SK-N-SH treated with all-trans-retinoic acid at 6 μM for 48 hours (cell line): Measurements from ENCODE around the gene TMEM183A.

Experiments
- ATAC-seq: fragments of 200-7000 bp; cut with Tn5 transposase; 3 replicates; pipeline ENCODE4 v1.9.1; 2020; ENCODE audit warnings: mild to moderate bottlenecking, moderate library complexity
- CSDC2 ChIP-seq: fragments of 250-450 bp; sonication (Bioruptor Pico); IDR thresholded peaks from 2 replicates; pipeline ENCODE4 v1.5.0; 2020; ENCODE audit warnings: mild to moderate bottlenecking, moderate library complexity
- GLIS3 ChIP-seq: fragments of 250-450 bp; sonication (Bioruptor Pico); IDR thresholded peaks from 2 replicates; pipeline ENCODE4 v1.5.0; 2020; ENCODE audit warnings: mild to moderate bottlenecking, moderate library complexity
- OSR1 ChIP-seq: fragments of 250-450 bp; sonication (Bioruptor Pico); IDR thresholded peaks from 2 replicates; pipeline ENCODE4 v1.8.0; 2022; ENCODE audit warnings: moderate library complexity, mild to moderate bottlenecking, inconsistent platforms
- PATZ1 ChIP-seq: fragments of 250-450 bp; sonication (Bioruptor Pico); IDR thresholded peaks from 2 replicates; pipeline ENCODE4 v1.8.0; 2020; ENCODE audit warnings: mild to moderate bottlenecking, moderate library complexity, borderline replicate concordance
- POU6F1 ChIP-seq: fragments of 250-450 bp; sonication (Bioruptor Pico); IDR thresholded peaks from 2 replicates; pipeline ENCODE4 v1.8.0; 2021; ENCODE audit warnings: low read depth, mild to moderate bottlenecking, moderate library complexity, borderline replicate concordance
- PPARA ChIP-seq: fragments of 250-450 bp; sonication (Bioruptor Pico); IDR thresholded peaks from 2 replicates; pipeline ENCODE4 v1.5.0; 2020; ENCODE audit warnings: mild to moderate bottlenecking, borderline replicate concordance
- RARB ChIP-seq: fragments of 250-450 bp; sonication (Bioruptor Pico); IDR thresholded peaks from 2 replicates; pipeline ENCODE4 v1.8.0; 2021; ENCODE audit warnings: mild to moderate bottlenecking, moderate library complexity
- TCF4 ChIP-seq: fragments of 250-450 bp; sonication (Bioruptor Pico); IDR thresholded peaks from 2 replicates; pipeline ENCODE4 v1.8.0; 2021; ENCODE audit warnings: mild to moderate bottlenecking, moderate library complexity, borderline replicate concordance
- TSHZ2 ChIP-seq: fragments of 250-450 bp; sonication (Bioruptor Pico); IDR thresholded peaks from 2 replicates; pipeline ENCODE4 v1.5.0; 2020; ENCODE audit warnings: mild to moderate bottlenecking, moderate library complexity
- ZC3H10 ChIP-seq: fragments of 250-450 bp; sonication (Bioruptor Pico); IDR thresholded peaks from 2 replicates; pipeline ENCODE4 v1.5.1; 2021; ENCODE audit warnings: mild to moderate bottlenecking, moderate library complexity
- ZNF565 ChIP-seq: fragments of 450-650 bp; formaldehyde crosslinking; conservative IDR thresholded peaks from 2 replicates; pipeline ENCODE4 v1.5.0; 2020; ENCODE audit warnings: low read depth, mild to moderate bottlenecking, moderate library complexity
- ZNF8 ChIP-seq: fragments of 450-650 bp; formaldehyde crosslinking; IDR thresholded peaks from 2 replicates; pipeline ENCODE4 v1.5.0; 2020; ENCODE audit warnings: mild to moderate bottlenecking, moderate library complexity

The TMEM183A gene

GRCh38 chr1:203055161-203055799, 48.1 kb downstream of the TMEM183A start:
- TF ChIP-seq CSDC2 (CRISPR knock-in tag): no peak
- no peak for TF ChIP-seq ZNF565 (CRISPR knock-in tag)
- TF ChIP-seq ZC3H10 (CRISPR knock-in tag): no peak
- TF ChIP-seq PPARA: no peak
- TF ChIP-seq PATZ1 (CRISPR knock-in tag): no peak
- ATAC-seq: peak; percentile 16; the same call in 1 of the 3 replicates

GRCh38 chr1:203056012-203056411, 48.8 kb downstream of the TMEM183A start:
- ATAC-seq: no peak
- TF ChIP-seq OSR1 (CRISPR knock-in tag) (no peak), PPARA (no peak), TSHZ2 (CRISPR knock-in tag) (no peak), POU6F1 (CRISPR knock-in tag) (no peak), ZNF565 (CRISPR knock-in tag) (no peak), GLIS3 (CRISPR knock-in tag) (no peak), TCF4 (CRISPR knock-in tag) (no peak), CSDC2 (CRISPR knock-in tag) (no peak), ZNF8 (no peak), ZC3H10 (CRISPR knock-in tag) (no peak), RARB (CRISPR knock-in tag) (no peak)

GRCh38 chr1:203056516-203056915, 49.3 kb downstream of the TMEM183A start:
- no peak for ATAC-seq
- TF ChIP-seq ZNF565 (CRISPR knock-in tag) (no peak), TSHZ2 (CRISPR knock-in tag) (no peak), TCF4 (CRISPR knock-in tag) (no peak), PATZ1 (CRISPR knock-in tag) (no peak), POU6F1 (CRISPR knock-in tag) (no peak)
- TF ChIP-seq, all 23 proteins: peak for 0
